Mucosa of rectum (tissue), 2 donors: Measurements from ENCODE around the gene WDR77.
A peak's percentile ranks its signal among the peaks of the same experiment; 100 is the strongest.

ENCODE experiments used
- H3K27ac ChIP-seq, 2 donors: one replicate each; pipeline ENCODE4 v1.7.0; 2013; ENCODE audit warnings: inconsistent platforms in 2 of 2, low read depth in 2 of 2, low read length in 2 of 2
- H3K27me3 ChIP-seq, 2 donors: one replicate each; pipeline ENCODE4 v1.7.0; 2013; ENCODE audit warnings: low read length in 2 of 2; ENCODE audit not compliant: control insufficient read depth in 2 of 2, insufficient read depth in 2 of 2
- H3K36me3 ChIP-seq, 2 donors: one replicate each; pipeline ENCODE4 v1.7.0; 2013; ENCODE audit warnings: low read length in 2 of 2; ENCODE audit not compliant: control insufficient read depth in 2 of 2, insufficient read depth in 2 of 2
- H3K4me1 ChIP-seq, 2 donors: one replicate each; pipeline ENCODE4 v1.7.0; 2013; ENCODE audit warnings: low read length in 2 of 2, mild to moderate bottlenecking in 1 of 2; ENCODE audit not compliant: control insufficient read depth in 2 of 2, insufficient read depth in 2 of 2
- H3K4me3 ChIP-seq, 2 donors: one replicate each; pipeline ENCODE4 v1.7.0; 2013; ENCODE audit warnings: low read length in 2 of 2
- H3K9ac ChIP-seq, 2 donors: one replicate each; pipeline ENCODE4 v1.7.0; 2013; ENCODE audit warnings: low read length in 2 of 2, low read depth in 1 of 2, mild to moderate bottlenecking in 1 of 2
- H3K9me3 ChIP-seq, 2 donors: one replicate each; pipeline ENCODE4 v1.7.0; 2013; ENCODE audit warnings: low read length in 2 of 2; ENCODE audit not compliant: control insufficient read depth in 2 of 2
- donor health status: healthy.
- donor health status: Normal muscosa, but diverticular disease.

WDR77 gene

DNA sequence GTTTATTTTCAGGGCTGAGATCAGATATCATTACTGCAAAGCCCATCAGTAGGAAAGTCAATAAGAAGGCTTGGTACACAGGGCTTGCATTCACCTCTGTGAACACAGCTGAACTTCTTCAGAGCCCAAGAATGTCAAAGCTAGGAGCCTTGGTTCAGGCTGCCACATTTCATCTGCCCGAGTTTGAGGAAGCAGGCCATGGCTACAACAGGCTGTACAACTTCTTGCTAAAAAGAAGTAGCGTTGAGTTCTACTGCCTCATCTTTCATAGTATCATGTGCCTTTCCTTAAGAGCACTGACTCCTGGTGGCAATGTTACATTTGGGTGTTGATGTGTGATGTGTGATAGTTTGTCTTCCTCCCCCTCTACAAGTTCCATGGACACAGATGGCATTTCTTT, 34.8 kb upstream of the WDR77 start:
- H3K4me1 ChIP-seq, result no peaks in the 10 kb centered on the region
- no peak overlapping the region for H3K27ac ChIP-seq
- H3K9ac ChIP-seq, result no peak overlapping the region

DNA sequence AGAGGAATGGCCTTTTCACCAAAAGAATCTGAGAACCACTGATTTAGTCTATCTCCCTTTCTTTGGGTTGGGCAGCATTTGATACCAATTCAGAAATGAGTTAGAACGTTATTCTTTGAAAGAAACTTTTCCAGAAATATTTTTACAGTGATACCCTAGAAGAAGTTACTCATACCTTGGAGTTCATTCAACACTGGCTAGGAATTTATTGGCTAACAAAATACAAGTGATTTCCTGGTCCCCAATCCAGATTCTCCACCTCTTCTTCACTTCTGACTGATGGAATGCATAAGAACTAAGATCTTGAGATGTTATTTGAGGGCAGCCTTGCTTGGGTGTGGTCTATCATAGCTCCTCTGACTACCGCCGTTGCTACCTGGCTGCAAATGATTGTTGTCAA, 34.1 kb upstream of the WDR77 start:
- Histone ChIP-seq H3K9me3 (no peaks in the 10 kb centered on the region), H3K36me3 (no peaks in the 10 kb centered on the region), H3K4me3 (no peak overlapping the region), H3K4me1 (no peaks in the 10 kb centered on the region), H3K27ac (no peak overlapping the region), H3K27me3 (no peaks in the 10 kb centered on the region), H3K9ac (no peak overlapping the region)

More for the DNA sequence above, 34.8 kb upstream of the WDR77 start:
- Histone ChIP-seq H3K36me3 (no peaks in the 10 kb centered on the region), H3K4me3 (no peak overlapping the region), H3K27me3 (no peaks in the 10 kb centered on the region), H3K9me3 (no peaks in the 10 kb centered on the region)

DNA sequence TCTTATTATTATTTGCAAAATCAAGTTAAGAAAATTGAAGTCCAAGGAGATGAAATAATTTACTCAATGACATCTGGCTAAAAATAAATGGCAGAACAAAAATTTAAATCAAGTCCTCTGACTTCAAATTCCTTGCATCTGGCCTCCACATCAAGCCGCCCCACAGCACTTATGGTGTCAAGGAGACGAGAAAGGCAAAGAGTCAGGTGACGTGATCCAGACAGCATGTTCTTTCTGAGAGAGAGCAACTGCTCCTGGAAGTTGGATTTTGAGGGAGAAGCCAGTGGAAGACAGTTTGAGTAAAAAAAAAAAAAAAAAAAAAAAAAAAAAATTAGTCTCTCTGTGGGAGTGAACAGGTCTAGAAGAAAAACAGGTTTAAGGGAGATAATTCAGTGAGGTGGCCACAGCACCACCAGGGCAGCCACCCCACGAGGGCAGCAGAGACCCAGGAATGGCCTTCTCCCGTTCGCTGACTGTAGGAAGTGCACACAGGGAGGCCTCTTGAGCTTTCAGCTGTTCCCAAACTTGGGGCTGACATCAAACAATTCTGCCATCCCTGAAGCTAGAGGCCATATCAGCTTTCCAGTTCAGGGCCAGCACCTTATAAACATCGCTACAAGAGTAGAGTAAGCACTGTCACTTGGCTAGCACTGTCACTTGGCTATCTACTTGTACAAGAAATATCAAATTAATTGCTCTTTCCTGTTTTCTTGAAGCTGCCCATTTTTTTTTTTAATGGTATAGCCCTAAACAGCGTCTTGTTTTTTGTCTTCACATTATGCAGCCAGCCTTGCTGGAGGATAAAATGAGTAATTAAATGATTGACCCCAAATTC, 32.5 kb upstream of the WDR77 start:
- H3K27me3 ChIP-seq, result no peaks in the 10 kb centered on the region
- no peaks in the 10 kb centered on the region for H3K9me3 ChIP-seq
- H3K36me3 ChIP-seq, result no peaks in the 10 kb centered on the region
- H3K4me1 ChIP-seq, result no peaks in the 10 kb centered on the region
- H3K9ac ChIP-seq, result no peak overlapping the region
- H3K27ac ChIP-seq, result no peak overlapping the region
- H3K4me3 ChIP-seq, result no peak overlapping the region

DNA sequence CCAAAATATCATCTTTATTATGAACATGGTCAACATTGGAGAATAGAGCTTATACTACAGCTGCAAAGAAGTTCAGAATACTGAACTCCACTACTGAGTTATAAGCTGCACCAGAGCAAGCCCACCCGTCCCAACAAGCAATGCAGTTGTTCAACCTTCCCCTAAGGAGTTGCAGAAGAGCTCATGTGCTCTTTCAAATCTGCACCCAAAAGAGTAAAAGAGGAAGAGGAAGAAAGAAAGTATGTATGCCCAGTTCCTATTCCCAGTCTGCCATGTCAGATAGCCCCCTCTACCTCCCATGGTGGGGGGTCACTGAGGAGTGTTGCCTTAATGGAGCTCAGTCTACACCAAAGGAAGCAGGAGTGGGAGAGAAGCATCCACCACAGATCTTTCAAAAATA, 31.6 kb upstream of the WDR77 start:
- no peaks in the 10 kb centered on the region for H3K36me3 ChIP-seq
- H3K27me3 ChIP-seq, result no peaks in the 10 kb centered on the region
- no peak overlapping the region for H3K4me3 ChIP-seq
- H3K4me1 ChIP-seq, result no peaks in the 10 kb centered on the region
- H3K9ac ChIP-seq, result no peak overlapping the region
- no peaks in the 10 kb centered on the region for H3K9me3 ChIP-seq
- H3K27ac ChIP-seq, result no peak overlapping the region

DNA sequence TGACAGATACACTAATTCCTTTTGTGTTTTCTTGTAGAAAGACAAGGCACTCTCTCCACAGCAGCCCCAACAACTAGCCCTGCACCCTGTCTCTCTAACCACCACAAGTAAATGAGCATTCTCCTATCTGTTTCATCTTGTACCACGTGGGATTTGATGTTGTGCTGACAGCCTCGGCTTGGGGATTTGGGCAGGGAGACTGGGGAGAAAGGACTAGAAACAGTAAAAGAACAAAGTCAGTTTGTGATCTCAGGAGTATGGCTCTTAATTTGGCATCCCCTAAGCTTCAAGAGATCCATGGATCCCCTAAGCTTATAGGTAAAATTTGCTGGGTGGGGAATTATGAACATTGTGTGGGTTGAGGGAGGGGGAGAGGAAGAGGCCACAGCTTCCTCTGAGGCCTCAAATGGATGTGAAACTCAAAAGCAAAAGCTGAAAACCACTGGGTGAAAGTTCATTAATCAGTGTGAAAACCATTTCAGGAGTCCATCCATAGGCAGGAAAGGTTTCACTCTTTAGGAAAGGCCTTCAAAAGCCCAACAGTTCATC, 27.8 kb upstream of the WDR77 start:
- Histone ChIP-seq H3K4me3 (peak overlapping the region in 1 of 2 donors; percentile 40), H3K9ac (peak overlapping the region in 1 of 2 donors; percentile 7), H3K27ac (peak overlapping the region; percentile 37 to 56), H3K4me1 (no peaks in the 10 kb centered on the region), H3K9me3 (no peaks in the 10 kb centered on the region), H3K27me3 (no peaks in the 10 kb centered on the region), H3K36me3 (no peaks in the 10 kb centered on the region)

DNA sequence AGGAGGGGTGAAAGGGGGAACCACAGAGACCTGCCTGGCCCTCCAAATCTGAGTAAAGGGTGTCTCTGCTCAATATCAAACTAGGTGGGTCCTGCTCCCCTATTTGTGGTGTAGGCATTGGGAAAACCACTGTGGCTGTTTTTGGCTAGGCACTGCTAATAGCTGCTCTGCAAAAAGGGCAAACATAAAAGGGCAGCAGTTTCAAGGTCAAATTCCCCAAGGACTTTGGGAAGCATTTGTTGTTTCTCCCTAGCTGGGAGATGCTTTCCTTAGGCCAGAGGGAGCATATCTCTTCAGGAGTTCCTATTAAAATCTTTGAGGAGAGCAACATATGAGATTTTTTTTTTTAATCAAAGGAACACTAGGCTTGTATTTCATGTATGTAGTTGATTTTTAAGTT, 27.2 kb upstream of the WDR77 start:
- Histone ChIP-seq H3K9me3 (no peaks in the 10 kb centered on the region), H3K9ac (no peak overlapping the region), H3K4me1 (no peaks in the 10 kb centered on the region), H3K27ac (peak overlapping the region; percentile 37 to 56), H3K27me3 (no peaks in the 10 kb centered on the region), H3K36me3 (no peaks in the 10 kb centered on the region), H3K4me3 (no peak overlapping the region)

DNA sequence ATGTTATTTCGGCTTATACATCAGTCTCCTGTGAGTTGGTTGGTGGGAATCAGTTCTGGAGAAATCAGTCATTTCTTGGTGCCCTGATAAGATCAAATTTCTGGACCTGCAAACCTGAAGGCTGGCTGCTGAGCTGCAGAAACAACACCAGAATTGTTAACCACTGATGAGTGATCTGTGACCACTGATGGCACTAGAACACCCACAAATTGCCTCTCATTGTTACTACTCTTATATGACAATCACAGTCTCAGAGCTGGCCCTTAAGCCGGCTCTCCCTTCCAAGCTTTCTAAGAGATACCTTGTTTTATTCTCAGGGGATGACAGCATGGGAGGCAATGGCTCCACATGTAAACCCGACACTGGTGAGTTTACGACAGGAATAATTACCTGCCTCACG, 26.6 kb upstream of the WDR77 start:
- Histone ChIP-seq H3K27me3 (no peaks in the 10 kb centered on the region), H3K4me1 (no peaks in the 10 kb centered on the region), H3K9me3 (no peaks in the 10 kb centered on the region), H3K36me3 (no peaks in the 10 kb centered on the region), H3K4me3 (peak overlapping the region in 1 of 2 donors; percentile 21), H3K9ac (no peak overlapping the region), H3K27ac (no peak overlapping the region)

DNA sequence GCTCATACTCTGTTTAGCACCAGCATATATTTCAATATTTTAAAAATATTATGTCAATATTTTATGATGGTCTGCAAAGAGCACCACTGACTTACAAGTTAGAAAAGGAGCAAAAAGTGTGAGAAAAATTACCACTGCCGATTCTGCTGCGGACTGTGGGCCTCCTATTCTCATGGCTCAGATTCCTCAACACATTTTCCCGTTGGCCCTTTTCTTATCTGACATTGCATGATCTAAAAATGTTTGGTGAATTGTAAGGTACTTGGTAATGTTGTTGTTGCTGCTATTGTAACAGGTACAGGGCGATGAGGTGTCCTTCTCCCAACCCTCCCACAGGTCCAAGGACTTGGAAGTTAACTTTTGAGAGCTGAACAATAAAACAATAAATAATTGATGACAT, 25.5 kb upstream of the WDR77 start:
- peak overlapping the region; percentile 26 to 52 for H3K9ac ChIP-seq
- peaks cover 5 to 6% of the 10 kb centered on the region in 2 donors for H3K36me3 ChIP-seq
- H3K9me3 ChIP-seq, result no peaks in the 10 kb centered on the region
- H3K4me3 ChIP-seq, result peak overlapping the region in 1 of 2 donors; percentile 39
- peaks cover 0 to 3% of the 10 kb centered on the region in 2 donors for H3K4me1 ChIP-seq
- peak overlapping the region; percentile 31 to 53 for H3K27ac ChIP-seq
- H3K27me3 ChIP-seq, result no peaks in the 10 kb centered on the region

DNA sequence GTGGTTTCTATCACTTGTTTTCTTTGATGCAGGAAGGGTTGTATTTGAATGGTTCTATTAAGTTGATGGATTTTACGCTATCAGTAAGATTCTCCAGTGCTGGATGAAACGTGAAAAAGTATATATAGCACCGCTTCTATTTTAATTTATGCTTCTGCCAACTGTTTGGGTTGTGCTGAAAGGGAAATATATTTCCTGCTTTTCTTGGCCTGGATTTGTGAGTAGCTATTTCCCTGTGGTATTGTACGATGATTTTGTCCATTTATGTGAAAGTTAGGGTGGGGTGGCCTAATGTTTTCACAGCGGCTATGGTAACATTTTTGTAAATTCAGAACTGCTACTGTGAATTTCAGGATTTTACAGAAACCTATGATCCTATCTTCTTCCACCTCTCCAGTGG, 25.1 kb upstream of the WDR77 start:
- no peaks in the 10 kb centered on the region for H3K27me3 ChIP-seq
- H3K36me3 ChIP-seq, result peaks cover 6 to 9% of the 10 kb centered on the region in 2 donors
- H3K9ac ChIP-seq, result peak overlapping the region; percentile 26 to 52
- H3K4me1 ChIP-seq, result peaks cover 0 to 3% of the 10 kb centered on the region in 2 donors
- peak overlapping the region; percentile 31 to 53 for H3K27ac ChIP-seq
- peak overlapping the region in 1 of 2 donors; percentile 39 for H3K4me3 ChIP-seq
- no peaks in the 10 kb centered on the region for H3K9me3 ChIP-seq

DNA sequence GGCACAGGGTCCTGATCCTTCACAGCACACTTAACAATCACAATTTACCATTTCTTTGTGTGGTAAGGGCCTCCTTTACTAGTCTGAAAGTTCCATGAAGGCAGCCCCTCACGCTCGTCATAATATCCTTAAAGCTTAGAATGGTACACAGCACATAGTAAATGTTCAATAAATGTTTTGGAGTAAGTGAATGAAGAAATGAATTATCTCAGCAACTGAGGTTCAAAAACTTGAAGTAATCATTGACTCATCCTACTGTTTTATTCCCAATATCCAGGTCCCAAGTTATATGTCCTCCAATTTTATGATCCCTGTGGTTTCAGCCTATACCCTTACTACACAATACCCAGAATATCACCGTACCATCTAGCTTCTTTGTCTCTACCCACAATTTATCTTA, 22.5 kb upstream of the WDR77 start:
- Histone ChIP-seq H3K9me3 (no peaks in the 10 kb centered on the region), H3K36me3 (peaks cover 16 to 22% of the 10 kb centered on the region in 2 donors), H3K27ac (peak overlapping the region; percentile 6 to 32), H3K27me3 (no peaks in the 10 kb centered on the region), H3K9ac (no peak overlapping the region), H3K4me1 (peaks cover 0 to 3% of the 10 kb centered on the region in 2 donors), H3K4me3 (no peak overlapping the region)
